Uterus (tissue), 2 donors: ENCODE results near the gene TRIO.

Source experiments
- CTCF ChIP-seq, 4 experiments: fragments of 200-600 bp in 2 of 4; fragments of 450-650 bp in 2 of 4; sonication (generic) in 2 of 4; IDR thresholded peaks; one replicate each; pipeline ENCODE4 v1.5.1; 2016 to 2019; ENCODE audit warnings: antibody characterized with exemption in 4 of 4, mild to moderate bottlenecking in 2 of 4, moderate library complexity in 1 of 4
- POLR2A ChIP-seq, 2 donors: fragments of 450-650 bp; IDR thresholded peaks; one replicate each; pipeline ENCODE4 v1.6.1; 2016; ENCODE audit warnings: antibody characterized with exemption in 2 of 2, mild to moderate bottlenecking in 1 of 2, moderate library complexity in 1 of 2

- no peak for TF ChIP-seq CTCF (IDR thresholded peaks at IDR 0.05)
- TF ChIP-seq POLR2A (IDR thresholded peaks at IDR 0.05): no peak
Measured at GRCh38 chr5:14141764-14142163, 1.4 kb upstream of the TRIO start.
